ENCODE data around the gene EPS15.

DNA sequence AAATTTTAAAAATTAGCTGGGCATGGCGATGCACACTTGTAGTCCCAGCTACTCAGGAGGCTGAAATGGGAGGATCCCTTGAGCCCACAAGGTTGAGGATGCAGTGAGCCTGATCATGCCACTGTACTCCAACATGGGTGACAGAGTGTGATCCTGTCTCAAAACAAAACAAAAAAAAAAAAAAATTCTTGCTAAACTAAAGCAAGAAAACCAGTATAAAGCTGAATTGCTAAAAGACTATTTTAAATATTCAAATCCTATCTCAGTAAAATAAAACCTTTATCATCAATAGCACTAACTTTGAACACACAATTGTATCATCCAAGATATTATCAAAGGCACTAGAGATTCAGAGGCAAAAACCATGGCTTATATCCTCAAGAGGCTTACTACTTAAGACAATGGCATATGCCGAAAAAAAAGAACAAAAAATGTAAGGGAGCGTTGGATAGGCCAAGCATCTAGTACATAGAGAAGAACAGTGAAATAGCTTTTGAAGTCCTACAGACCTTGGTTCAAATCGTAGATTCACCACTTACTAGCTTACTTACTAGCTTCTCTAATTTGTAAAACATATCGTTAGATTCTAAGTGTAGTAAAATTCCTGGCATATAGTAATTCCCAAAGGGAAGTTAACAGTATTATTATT lies 3.6 kb downstream of the EPS15 start:
- TF ChIP-seq, protein P1, sequence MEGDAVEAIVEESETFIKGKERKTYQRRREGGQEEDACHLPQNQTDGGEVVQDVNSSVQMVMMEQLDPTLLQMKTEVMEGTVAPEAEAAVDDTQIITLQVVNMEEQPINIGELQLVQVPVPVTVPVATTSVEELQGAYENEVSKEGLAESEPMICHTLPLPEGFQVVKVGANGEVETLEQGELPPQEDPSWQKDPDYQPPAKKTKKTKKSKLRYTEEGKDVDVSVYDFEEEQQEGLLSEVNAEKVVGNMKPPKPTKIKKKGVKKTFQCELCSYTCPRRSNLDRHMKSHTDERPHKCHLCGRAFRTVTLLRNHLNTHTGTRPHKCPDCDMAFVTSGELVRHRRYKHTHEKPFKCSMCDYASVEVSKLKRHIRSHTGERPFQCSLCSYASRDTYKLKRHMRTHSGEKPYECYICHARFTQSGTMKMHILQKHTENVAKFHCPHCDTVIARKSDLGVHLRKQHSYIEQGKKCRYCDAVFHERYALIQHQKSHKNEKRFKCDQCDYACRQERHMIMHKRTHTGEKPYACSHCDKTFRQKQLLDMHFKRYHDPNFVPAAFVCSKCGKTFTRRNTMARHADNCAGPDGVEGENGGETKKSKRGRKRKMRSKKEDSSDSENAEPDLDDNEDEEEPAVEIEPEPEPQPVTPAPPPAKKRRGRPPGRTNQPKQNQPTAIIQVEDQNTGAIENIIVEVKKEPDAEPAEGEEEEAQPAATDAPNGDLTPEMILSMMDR (IDR thresholded peaks at IDR 0.05): no peak
- TF ChIP-seq POLR2A (IDR thresholded peaks at IDR 0.05): no peak
- no peak for TF ChIP-seq POLR2AphosphoS5 (IDR thresholded peaks at IDR 0.05)
- TF ChIP-seq EP300 (IDR thresholded peaks at IDR 0.05): no peak

All from gastroesophageal sphincter (tissue), 3 donors.